ENCODE results near the gene SMIM5. TPM values are rescaled to one million over a fixed set of nuclear protein-coding genes. Genes with fewer than 3 reads are reported as not detected.
"Not testable (repeated sequence)": the region's sequence is repeated elsewhere in the genome, so short reads cannot be mapped to it uniquely, and the experiment has no call there.

SMIM5 gene
- total RNA-seq, 2 experiments from 2014 or later = not detected

- Mint-ChIP-seq H3K4me1 (ENCODE audit: low read depth) (no peaks in the 10 kb centered on the region), H3K27ac (no peak overlapping the region), H3K36me3 (no peaks in the 10 kb centered on the region), H3K27me3 (no peaks in the 10 kb centered on the region), H3K9me3 (no peaks in the 10 kb centered on the region), H3K4me3 (no peak overlapping the region)
- ChIA-PET CTCF (interaction anchor here (19.5 kb wide), 1 partner anchor 111 kb away, joined by 438 read pairs; no protein-coding TSS in a partner anchor), POLR2A (no interaction called here)
- DNase-seq = no peak
- intact Hi-C loops (cut with micrococcal nuclease) = no loop called here
Observed at GRCh38 chr17:75637551-75637950, 4.3 kb downstream of the SMIM5 start.

- H3K4me1 Mint-ChIP-seq (ENCODE audit: low read depth); H3K9me3 Mint-ChIP-seq; DNase-seq; H3K36me3 Mint-ChIP-seq; H3K4me3 Mint-ChIP-seq; H3K27me3 Mint-ChIP-seq; POLR2A ChIA-PET; H3K27ac Mint-ChIP-seq; intact Hi-C loops (cut with micrococcal nuclease): not testable (repeated sequence)
- CTCF ChIA-PET = interaction anchor here (0.6 to 19.5 kb wide), 2 partner anchors 111 to 612 kb away, joined by 3 to 438 read pairs; no protein-coding TSS in a partner anchor
Observed at GRCh38 chr17:75638039-75638438, 4.8 kb downstream of the SMIM5 start.

GRCh38 chr17:75638893-75639292, 5.7 kb downstream of the SMIM5 start:
- POLR2A ChIA-PET = interaction anchor here (0.6 kb wide), 1 partner anchor 890 kb away, joined by 3 read pairs; no protein-coding TSS in a partner anchor
- no peak overlapping the region for H3K4me3 Mint-ChIP-seq
- no peaks in the 10 kb centered on the region for H3K36me3 Mint-ChIP-seq
- CTCF ChIA-PET = interaction anchor here (0.6 to 19.5 kb wide), 2 partner anchors 110 to 611 kb away, joined by 3 to 438 read pairs; no protein-coding TSS in a partner anchor
- H3K27me3 Mint-ChIP-seq = no peaks in the 10 kb centered on the region
- no peaks in the 10 kb centered on the region for H3K9me3 Mint-ChIP-seq
- H3K27ac Mint-ChIP-seq = no peak overlapping the region
- intact Hi-C loops (cut with micrococcal nuclease) = no loop called here
- no peak for DNase-seq
- H3K4me1 Mint-ChIP-seq (ENCODE audit: low read depth) = no peaks in the 10 kb centered on the region

GRCh38 chr17:75639327-75639726, 6.1 kb downstream of the SMIM5 start:
- CTCF ChIA-PET = interaction anchor here (19.5 kb wide), 1 partner anchor 110 kb away, joined by 438 read pairs; no protein-coding TSS in a partner anchor
- POLR2A ChIA-PET = no interaction called here
- intact Hi-C loops (cut with micrococcal nuclease) = no loop called here
- H3K9me3 Mint-ChIP-seq = no peaks in the 10 kb centered on the region
- no peak for DNase-seq
- H3K27ac Mint-ChIP-seq = no peak overlapping the region
- H3K4me3 Mint-ChIP-seq = no peak overlapping the region
- no peaks in the 10 kb centered on the region for H3K27me3 Mint-ChIP-seq
- no peaks in the 10 kb centered on the region for H3K4me1 Mint-ChIP-seq (ENCODE audit: low read depth)
- no peaks in the 10 kb centered on the region for H3K36me3 Mint-ChIP-seq

- CTCF ChIA-PET = interaction anchor here (19.5 kb wide), 1 partner anchor 109 kb away, joined by 438 read pairs; no protein-coding TSS in a partner anchor
- intact Hi-C loops (cut with micrococcal nuclease) = no loop called here
- POLR2A ChIA-PET = no interaction called here
- no peaks in the 10 kb centered on the region for H3K36me3 Mint-ChIP-seq
- no peak overlapping the region for H3K4me3 Mint-ChIP-seq
- no peak overlapping the region for H3K27ac Mint-ChIP-seq
- H3K27me3 Mint-ChIP-seq = no peaks in the 10 kb centered on the region
- H3K9me3 Mint-ChIP-seq = no peaks in the 10 kb centered on the region
- DNase-seq = no peak
- H3K4me1 Mint-ChIP-seq (ENCODE audit: low read depth) = no peaks in the 10 kb centered on the region
Observed at GRCh38 chr17:75639771-75640555, 6.7 kb downstream of the SMIM5 start.

GRCh38 chr17:75640556-75641119, 7.4 kb downstream of the SMIM5 start:
- Mint-ChIP-seq H3K36me3 (no peaks in the 10 kb centered on the region), H3K9me3 (no peaks in the 10 kb centered on the region), H3K4me3 (no peak overlapping the region), H3K27ac (no peak overlapping the region), H3K27me3 (no peaks in the 10 kb centered on the region), H3K4me1 (ENCODE audit: low read depth) (no peaks in the 10 kb centered on the region)
- ChIA-PET POLR2A (no interaction called here), CTCF (interaction anchor here (1.0 to 19.5 kb wide), 3 partner anchors 8 to 108 kb away, joined by 4 to 438 read pairs (median 69); partner anchors contain the start of gene SMIM5)
- DNase-seq = no peak
- intact Hi-C loops (cut with micrococcal nuclease) = no loop called here

- no peak for DNase-seq
- Mint-ChIP-seq H3K27me3 (no peaks in the 10 kb centered on the region), H3K36me3 (no peaks in the 10 kb centered on the region), H3K4me3 (no peak overlapping the region), H3K27ac (no peak overlapping the region), H3K4me1 (ENCODE audit: low read depth) (peaks cover 5% of the 10 kb centered on the region), H3K9me3 (no peaks in the 10 kb centered on the region)
- CTCF ChIA-PET = interaction anchor here (1.0 to 19.5 kb wide), 4 partner anchors 9 to 108 kb away, joined by 4 to 438 read pairs (median 37); partner anchors contain the start of gene SMIM5
- intact Hi-C loops (cut with micrococcal nuclease) = no loop called here
- POLR2A ChIA-PET = interaction anchor here (1.1 kb wide), 1 partner anchor 16 kb away, joined by 3 read pairs; no protein-coding TSS in a partner anchor
Observed at GRCh38 chr17:75641343-75641742, 8.1 kb downstream of the SMIM5 start.

- H3K27me3 Mint-ChIP-seq = no peaks in the 10 kb centered on the region
- H3K36me3 Mint-ChIP-seq = no peaks in the 10 kb centered on the region
- H3K9me3 Mint-ChIP-seq = no peaks in the 10 kb centered on the region
- H3K4me1 Mint-ChIP-seq (ENCODE audit: low read depth) = peaks cover 5% of the 10 kb centered on the region
- ChIA-PET CTCF (interaction anchor here (1.1 to 19.5 kb wide), 3 partner anchors 9 to 107 kb away, joined by 5 to 438 read pairs (median 69); partner anchors contain the start of gene SMIM5), POLR2A (interaction anchor here (1.1 kb wide), 1 partner anchor 17 kb away, joined by 3 read pairs; no protein-coding TSS in a partner anchor)
- no peak overlapping the region for H3K27ac Mint-ChIP-seq
- H3K4me3 Mint-ChIP-seq = no peak overlapping the region
- intact Hi-C loops (cut with micrococcal nuclease) = no loop called here
- DNase-seq = no peak
Observed at GRCh38 chr17:75642182-75642783, 9.0 kb downstream of the SMIM5 start.

GRCh38 chr17:75642784-75643642, 9.8 kb downstream of the SMIM5 start:
- Mint-ChIP-seq H3K9me3 (no peaks in the 10 kb centered on the region), H3K27me3 (no peaks in the 10 kb centered on the region), H3K36me3 (no peaks in the 10 kb centered on the region), H3K4me3 (no peak overlapping the region), H3K27ac (no peak overlapping the region), H3K4me1 (ENCODE audit: low read depth) (peaks cover 5% of the 10 kb centered on the region)
- ChIA-PET CTCF (interaction anchor here (7.7 to 19.5 kb wide), 2 partner anchors 10 to 106 kb away, joined by 69 to 438 read pairs; partner anchors contain the start of gene SMIM5), POLR2A (no interaction called here)
- intact Hi-C loops (cut with micrococcal nuclease) = no loop called here
- DNase-seq = no peak

- intact Hi-C loops (cut with micrococcal nuclease) = no loop called here
- H3K27me3 Mint-ChIP-seq = no peaks in the 10 kb centered on the region
- ChIA-PET CTCF (interaction anchor here (7.7 to 19.5 kb wide), 2 partner anchors 11 to 105 kb away, joined by 69 to 438 read pairs; partner anchors contain the start of gene SMIM5), POLR2A (interaction anchor here (0.6 kb wide), 1 partner anchor 211 kb away, joined by 3 read pairs; no protein-coding TSS in a partner anchor)
- H3K27ac Mint-ChIP-seq = no peak overlapping the region
- no peaks in the 10 kb centered on the region for H3K36me3 Mint-ChIP-seq
- DNase-seq = no peak
- no peaks in the 10 kb centered on the region for H3K9me3 Mint-ChIP-seq
- H3K4me1 Mint-ChIP-seq (ENCODE audit: low read depth) = peaks cover 5% of the 10 kb centered on the region
- no peak overlapping the region for H3K4me3 Mint-ChIP-seq
Observed at GRCh38 chr17:75643643-75644017, 10.4 kb downstream of the SMIM5 start.

GRCh38 chr17:75645501-75645888, 12.3 kb downstream of the SMIM5 start:
- Mint-ChIP-seq H3K4me3 (no peak overlapping the region), H3K9me3 (no peaks in the 10 kb centered on the region), H3K36me3 (peaks cover 4% of the 10 kb centered on the region), H3K27ac (no peak overlapping the region), H3K27me3 (no peaks in the 10 kb centered on the region), H3K4me1 (ENCODE audit: low read depth) (peaks cover 5% of the 10 kb centered on the region)
- POLR2A ChIA-PET = no interaction called here
- CTCF ChIA-PET = interaction anchor here (1.2 to 19.5 kb wide), 3 partner anchors 13 to 103 kb away, joined by 4 to 438 read pairs (median 69); partner anchors contain the start of gene SMIM5
- intact Hi-C loops (cut with micrococcal nuclease) = no loop called here
- DNase-seq = no peak
